GM18508 (cell line): ENCODE measurements around the gene KDM6A.
"Not testable (repeated sequence)": the region's sequence is repeated elsewhere in the genome, so short reads cannot be mapped to it uniquely, and the experiment has no call there.

Source experiments
- ATAC-seq: cut with Tn5 transposase; IDR thresholded peaks from one replicate; pipeline ENCODE4 v1.9.1; 2021; ENCODE audit warnings: moderate number of reproducible peaks; ENCODE audit not compliant: insufficient read depth, unreplicated experiment

The KDM6A gene

GRCh38 chrX:44884944-44885343, 12.0 kb downstream of the KDM6A start:
- no peak for ATAC-seq

GRCh38 chrX:44889824-44890223, 16.8 kb downstream of the KDM6A start:
- no peak for ATAC-seq

GRCh38 chrX:44890247-44890646, 17.3 kb downstream of the KDM6A start:
- no peak for ATAC-seq

- ATAC-seq: not testable (repeated sequence)
These were observed 17.7 kb downstream of the KDM6A start for GRCh38 chrX:44890687-44891086.

DNA sequence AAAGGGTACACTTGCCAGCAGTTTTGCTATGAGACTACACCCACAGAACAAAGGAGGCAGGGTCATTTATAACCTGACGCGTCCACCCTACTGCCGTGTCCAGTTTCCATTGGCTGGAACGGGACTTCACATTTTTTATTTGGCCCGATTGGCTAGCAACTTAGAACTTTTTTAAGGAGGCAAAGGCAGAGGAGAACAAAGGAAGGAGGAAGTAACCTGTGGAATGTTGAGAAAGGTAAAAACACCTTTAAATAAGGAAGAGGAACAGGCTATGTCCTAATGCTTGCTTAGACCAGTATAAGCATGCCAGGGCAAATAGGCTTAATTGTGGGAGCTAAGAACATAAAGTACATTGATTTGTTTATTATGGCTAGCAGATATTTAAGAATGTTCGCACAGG, 18.7 kb downstream of the KDM6A start:
- no peak for ATAC-seq

GRCh38 chrX:44896876-44897186, 23.8 kb downstream of the KDM6A start:
- no peak for ATAC-seq

GRCh38 chrX:44897539-44897938, 24.6 kb downstream of the KDM6A start:
- ATAC-seq: no peak

DNA sequence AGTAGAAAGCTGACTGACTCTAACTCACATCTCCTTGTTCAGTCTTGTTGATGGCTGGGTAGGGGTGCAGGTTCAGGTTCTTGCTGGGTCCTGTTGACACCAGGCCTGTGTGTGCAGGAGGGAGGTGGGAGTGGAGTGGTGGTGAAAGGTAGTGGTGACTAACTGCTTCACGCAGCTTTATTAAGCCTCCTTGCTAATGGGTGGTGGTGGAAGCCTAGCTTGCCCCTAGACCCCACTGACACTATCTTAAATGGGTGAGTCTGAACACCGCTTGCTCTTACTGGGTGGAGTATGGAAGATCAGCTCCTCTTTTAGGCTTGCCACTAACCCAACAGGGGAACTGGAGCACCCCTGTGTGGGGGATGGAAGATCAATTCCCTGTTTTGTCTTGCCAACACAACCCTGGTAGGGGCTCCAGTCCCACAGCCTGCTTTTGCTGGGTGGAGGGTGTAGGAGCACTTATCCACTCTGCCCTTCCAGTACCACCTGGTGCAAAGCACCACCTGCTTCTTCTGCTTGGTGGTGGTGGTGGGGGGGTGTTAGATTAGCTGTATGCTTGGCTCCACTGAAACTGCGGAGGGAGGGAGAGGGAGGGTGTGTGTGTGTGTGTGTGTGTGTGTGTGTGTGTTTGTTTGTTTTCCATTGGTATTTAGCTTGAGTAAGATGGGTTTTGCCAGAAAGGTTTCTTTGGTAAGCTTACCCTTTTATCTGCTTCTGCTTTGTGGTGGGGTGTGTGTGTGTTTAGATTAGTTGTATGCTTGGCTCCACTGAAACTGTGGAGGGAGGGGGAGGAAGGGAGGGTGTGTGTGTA, 25.6 kb downstream of the KDM6A start:
- ATAC-seq: no peak

DNA sequence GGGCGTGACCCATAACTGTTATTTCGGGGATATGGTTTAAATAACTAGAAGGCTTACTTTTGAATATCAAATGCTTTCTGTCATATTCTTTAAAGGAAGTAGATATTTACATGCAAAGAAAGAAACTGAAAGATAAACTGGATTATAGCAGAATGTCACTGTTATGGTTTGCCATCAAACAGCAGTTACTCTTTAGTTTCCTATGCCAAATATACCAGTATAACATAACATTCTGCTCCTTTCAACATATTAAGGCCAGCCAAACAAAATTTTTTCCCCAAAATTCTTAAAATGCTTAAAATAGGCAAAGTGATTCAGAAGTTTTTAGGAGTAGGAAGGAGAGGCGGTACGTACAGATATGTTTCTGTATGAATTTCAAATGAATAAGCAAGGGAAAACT, 27.0 kb downstream of the KDM6A start:
- no peak for ATAC-seq

GRCh38 chrX:44903107-44903506, 30.1 kb downstream of the KDM6A start:
- ATAC-seq: no peak

DNA sequence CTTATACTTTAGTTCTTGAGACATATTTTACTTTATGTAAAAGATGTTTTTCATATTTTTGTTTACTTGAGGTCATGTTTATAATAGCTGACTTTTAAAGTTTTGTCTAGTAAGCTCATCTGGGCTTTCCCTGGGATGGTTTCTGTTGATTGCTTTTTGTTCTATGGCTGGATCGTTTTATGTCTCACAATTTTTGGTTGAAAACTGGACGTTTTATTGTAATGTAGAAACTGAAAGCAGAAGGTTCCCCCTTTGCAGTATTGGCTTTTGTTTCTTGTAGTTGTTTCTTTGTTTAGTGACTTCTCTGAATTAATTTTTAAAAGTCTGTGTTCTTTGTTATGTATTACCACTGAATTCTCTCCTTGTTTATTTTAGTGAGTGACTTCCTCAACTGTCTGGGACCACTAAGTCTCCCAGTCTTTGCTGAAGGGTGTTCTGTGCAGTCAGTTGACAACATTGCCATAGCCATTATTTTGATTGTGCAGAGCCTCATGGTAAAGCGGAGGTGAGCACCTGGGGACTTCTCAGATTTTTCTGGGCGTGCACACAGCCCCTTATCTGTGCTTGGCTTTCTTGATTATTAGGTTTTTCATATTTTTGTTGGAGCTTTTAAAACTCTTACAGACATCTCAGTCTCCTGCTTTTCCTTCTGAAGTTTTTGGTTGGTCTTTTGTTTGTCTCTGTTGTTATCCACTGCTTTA, 31.0 kb downstream of the KDM6A start:
- ATAC-seq: no peak

GRCh38 chrX:44904542-44905115, 31.6 kb downstream of the KDM6A start:
- ATAC-seq: no peak

DNA sequence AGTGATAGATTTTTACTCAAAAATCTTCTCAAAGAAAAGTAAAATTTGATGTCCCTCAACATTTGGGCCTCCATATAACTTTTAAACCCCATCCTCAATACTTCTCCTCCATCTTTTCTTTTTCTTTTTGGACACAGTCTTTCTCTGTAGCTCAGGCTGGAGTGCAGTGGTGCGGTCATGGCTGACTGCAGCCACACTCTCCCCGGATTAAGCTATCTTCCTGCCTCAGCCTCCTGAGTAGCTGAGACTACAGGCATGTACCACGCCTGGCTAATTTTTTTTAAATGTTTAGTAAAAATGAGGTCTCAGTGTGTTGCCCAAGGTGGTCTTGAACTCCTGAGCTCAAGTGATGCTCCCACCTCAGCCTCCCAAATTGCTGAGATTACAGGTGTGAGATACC, 33.1 kb downstream of the KDM6A start:
- no peak for ATAC-seq

DNA sequence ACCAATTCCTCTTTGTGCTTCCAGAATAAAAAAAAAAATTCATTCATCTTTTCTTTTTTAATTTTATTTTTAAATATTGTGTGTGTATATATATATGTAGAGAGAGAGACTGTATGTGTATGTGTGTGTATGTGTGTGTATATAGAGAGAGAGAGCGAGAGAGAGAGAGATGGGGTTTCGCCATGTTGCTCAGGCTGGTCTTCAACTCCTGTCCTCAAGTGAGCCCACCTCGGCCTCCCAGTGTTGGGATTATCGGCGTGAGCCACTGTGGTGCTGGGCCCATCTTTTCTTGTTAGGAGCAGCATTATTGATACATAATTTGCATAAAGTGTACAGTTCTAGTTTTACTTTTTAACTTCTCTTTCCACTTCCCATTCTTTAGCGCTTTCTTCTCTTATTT, 33.6 kb downstream of the KDM6A start:
- no peak for ATAC-seq

GRCh38 chrX:44908153-44908552, 35.2 kb downstream of the KDM6A start:
- no peak for ATAC-seq

GRCh38 chrX:44908827-44909226, 35.8 kb downstream of the KDM6A start:
- no peak for ATAC-seq

GRCh38 chrX:44910508-44910907, 37.5 kb downstream of the KDM6A start:
- ATAC-seq: not testable (repeated sequence)

DNA sequence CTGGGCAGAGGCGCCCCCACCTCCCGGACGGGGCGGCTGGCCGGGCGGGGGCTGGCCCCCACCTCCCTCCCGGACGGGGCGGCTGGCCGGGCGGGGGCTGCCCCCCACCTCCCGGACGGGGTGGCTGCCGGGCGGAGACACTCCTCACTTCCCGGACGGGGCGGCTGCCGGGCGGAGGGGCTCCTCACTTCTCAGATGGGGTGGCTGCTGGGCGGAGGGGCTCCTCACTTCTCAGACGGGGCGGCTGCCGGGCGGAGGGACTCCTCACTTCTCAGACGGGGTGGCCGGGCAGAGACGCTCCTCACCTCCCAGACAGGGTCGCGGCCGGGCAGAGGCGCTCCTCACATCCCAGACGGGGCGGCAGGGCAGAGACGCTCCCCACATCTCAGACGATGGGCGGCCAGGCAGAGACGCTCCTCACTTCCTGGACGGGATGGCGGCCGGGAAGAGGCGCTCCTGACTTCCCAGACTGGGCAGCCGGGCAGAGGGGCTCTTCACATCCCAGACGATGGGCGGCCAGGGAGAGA, 38.1 kb downstream of the KDM6A start:
- not testable (repeated sequence) for ATAC-seq

DNA sequence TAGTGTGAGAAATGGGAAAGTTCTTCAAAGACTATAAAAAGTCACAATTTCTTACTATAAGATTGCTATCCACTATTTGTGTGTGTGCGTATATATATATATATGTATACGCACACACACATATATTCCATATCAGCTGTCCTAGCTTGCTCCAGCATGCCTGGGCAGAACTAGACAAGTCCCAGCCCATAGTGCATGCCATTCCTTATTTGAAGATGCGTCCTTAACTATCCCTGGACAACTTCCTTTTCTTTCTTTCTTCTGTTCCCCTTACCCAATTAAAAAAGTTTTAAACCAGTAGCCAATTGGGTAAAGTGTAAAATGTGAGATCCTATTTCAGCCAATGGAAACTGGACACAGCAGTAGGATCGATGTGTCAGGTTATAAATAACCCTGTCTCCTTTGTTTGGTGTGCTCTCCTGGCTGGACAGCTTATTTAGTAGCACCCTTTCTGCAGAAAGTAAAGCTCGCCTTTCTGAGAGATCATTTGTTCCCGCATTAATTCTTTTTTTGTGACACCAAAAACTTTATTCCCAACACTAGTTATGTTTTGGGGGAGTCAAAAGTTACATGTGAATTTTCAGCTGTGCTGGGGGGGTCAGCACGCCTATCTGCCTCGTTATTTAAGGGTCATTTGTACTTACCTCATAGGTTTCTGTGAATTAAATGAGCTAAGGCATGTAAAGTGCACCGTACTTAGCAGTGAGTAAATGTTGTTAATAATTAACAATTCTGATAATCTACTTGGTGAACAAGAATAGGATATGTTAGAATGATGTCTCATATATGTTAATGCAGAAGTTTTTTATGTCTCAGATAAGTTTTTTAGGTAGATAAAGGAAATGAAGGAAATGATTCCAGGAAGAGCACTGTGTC, 40.9 kb downstream of the KDM6A start:
- ATAC-seq: peak; percentile 34

DNA sequence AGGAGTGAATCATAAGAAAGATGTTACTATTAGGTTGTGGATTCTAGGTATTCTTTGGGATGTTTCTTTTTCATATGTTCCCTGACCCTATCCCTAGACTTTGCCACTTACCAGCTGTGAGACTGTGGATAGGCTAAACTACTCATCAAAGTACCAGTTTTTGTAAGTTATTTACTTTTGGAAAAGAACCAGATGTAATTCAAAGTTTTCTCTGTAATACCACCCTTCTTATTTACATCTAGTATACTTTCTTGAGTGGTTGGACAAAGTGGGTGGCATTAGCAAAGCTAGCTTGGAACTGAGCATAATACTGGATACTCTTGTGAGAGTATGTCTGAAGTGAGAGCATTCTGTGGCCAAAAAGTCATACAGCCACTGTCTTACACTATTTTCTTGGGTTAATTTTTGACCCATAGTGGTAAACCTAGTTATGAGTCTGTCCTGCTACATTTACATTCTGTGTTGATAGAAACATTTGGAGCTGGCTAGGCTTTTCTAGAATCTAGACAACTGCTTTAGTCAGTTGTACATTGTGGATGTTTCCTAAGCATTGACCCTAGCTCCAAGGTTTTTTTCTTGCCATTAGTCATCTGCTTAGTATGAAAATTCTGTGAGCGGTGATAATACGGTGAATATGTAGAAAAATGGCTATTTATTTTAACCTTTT, 41.7 kb downstream of the KDM6A start:
- peak; percentile 87 for ATAC-seq
